Fibroblast of pulmonary artery (primary cell): Measurements from ENCODE around the gene NOS1AP.

Source experiments
- DNase-seq: peaks from one replicate; pipeline ENCODE4 v3.0.0-alpha.2; 2010; ENCODE audit warnings: low read depth
- H3K4me3 ChIP-seq: replicated peaks from 2 replicates; pipeline ENCODE4 v1.5.1; 2011; ENCODE audit warnings: low read depth, mild to moderate bottlenecking, control low read depth, low read length, moderate library complexity
- TF ChIP-seq, protein P1 (sequence below): IDR thresholded peaks from 2 replicates; pipeline ENCODE4 v1.5.1; 2011; ENCODE audit warnings: mild to moderate bottlenecking, control low read depth, low read length, inconsistent platforms; ENCODE audit errors: missing control alignments

Gene NOS1AP

DNA sequence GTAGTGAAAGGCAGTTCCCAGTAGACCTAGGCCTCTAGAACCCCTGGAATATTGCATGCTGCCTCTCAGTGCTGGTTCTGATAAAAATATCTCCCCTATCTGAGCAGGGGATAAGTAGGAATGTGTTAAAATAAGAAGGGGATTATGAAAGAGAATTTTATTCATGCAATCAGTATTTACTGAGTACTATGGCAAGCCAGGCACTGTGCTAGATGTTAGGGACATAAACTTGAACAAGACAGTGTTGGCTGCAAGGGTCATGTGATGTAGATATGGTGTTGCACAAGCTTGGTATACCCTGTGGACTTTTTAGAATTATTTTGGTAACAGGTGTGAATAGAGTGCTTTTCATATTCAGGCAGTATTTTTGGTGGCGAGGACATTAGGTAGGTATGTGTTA, 23.6 kb downstream of the NOS1AP start:
- TF ChIP-seq, protein P1, sequence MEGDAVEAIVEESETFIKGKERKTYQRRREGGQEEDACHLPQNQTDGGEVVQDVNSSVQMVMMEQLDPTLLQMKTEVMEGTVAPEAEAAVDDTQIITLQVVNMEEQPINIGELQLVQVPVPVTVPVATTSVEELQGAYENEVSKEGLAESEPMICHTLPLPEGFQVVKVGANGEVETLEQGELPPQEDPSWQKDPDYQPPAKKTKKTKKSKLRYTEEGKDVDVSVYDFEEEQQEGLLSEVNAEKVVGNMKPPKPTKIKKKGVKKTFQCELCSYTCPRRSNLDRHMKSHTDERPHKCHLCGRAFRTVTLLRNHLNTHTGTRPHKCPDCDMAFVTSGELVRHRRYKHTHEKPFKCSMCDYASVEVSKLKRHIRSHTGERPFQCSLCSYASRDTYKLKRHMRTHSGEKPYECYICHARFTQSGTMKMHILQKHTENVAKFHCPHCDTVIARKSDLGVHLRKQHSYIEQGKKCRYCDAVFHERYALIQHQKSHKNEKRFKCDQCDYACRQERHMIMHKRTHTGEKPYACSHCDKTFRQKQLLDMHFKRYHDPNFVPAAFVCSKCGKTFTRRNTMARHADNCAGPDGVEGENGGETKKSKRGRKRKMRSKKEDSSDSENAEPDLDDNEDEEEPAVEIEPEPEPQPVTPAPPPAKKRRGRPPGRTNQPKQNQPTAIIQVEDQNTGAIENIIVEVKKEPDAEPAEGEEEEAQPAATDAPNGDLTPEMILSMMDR: no peak
- DNase-seq: no peak
- H3K4me3 ChIP-seq: no peak overlapping the region

DNA sequence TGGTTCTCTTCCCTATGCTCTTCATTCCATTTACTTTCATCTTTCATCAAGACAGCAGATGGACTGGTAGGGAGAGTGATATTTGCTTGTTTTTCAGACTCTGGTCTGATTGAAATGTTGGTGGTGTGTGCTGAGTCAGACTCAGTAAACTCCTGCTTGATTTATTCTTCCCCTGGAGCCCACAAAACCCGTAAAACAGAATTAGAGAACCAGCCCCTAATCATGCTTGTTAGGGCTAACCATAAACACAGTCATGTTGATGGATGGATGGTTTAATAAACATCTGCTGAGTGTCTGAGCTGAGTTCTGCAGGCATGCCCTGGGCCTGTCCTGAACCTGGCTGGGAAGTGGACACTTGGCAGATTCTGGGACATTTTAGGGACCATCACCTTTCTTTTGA, 24.8 kb downstream of the NOS1AP start:
- TF ChIP-seq, protein P1: no peak
- no peak overlapping the region for H3K4me3 ChIP-seq
- no peak for DNase-seq

DNA sequence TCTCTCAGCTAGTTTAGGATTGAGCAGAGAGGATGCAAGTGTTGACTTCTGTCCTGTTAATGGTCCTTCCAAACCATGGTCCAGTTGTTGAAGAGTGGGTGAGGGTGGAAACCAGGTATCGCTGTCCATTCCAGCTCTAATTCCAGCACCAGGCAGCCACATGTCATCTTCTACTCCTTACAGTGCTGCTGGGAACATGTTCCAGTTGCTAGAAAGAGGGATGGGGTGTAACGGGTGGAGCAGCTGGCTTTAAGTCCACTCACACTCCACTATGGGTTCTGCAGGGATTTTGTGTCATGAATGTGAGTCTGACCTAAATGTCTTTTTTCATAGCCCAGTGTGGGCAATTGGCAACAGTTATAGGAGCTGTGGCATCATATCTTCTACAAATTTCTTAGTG, 25.2 kb downstream of the NOS1AP start:
- no peak for DNase-seq
- TF ChIP-seq, protein P1: no peak
- no peak overlapping the region for H3K4me3 ChIP-seq

DNA sequence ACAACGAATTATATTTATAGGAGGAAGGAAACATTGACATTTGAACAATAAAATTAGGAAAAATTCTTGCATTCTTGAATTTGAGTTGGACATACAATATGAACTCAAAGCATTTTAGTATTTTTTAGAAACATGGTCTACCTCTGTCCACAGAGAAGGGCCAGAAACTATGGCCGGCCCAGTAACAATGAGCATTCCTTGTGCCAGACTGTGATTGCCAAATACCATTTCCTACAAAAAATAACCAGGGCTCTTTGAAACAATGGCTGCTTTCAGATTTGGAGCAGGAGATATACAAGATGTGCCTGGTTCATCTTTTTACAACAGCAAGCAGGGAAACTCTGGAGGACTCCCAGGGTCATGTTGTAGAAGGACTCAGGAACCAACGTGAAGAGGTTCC, 38.4 kb downstream of the NOS1AP start:
- DNase-seq: peak; percentile 74
- TF ChIP-seq, protein P1: no peak
- H3K4me3 ChIP-seq: no peak overlapping the region

DNA sequence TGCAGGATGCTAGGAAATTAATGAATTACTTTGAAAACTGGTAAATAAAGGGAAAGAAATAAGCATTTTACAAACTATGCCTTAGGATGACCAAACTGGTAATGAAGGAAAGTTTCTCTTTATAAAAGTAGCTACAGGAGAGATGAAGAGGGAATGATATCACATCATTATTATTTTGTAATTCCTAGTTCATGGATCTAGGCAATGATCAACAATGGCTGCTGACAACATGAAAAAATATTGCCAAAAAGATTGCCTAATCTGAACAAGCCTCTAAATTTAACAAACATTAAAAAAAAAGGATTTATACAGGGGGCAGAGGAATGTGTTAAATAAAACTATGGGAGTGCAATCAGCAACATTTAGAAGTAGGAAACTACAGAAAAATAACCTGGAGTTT, 38.9 kb downstream of the NOS1AP start:
- TF ChIP-seq, protein P1: no peak
- H3K4me3 ChIP-seq: no peak overlapping the region
- DNase-seq: peak; percentile 24

DNA sequence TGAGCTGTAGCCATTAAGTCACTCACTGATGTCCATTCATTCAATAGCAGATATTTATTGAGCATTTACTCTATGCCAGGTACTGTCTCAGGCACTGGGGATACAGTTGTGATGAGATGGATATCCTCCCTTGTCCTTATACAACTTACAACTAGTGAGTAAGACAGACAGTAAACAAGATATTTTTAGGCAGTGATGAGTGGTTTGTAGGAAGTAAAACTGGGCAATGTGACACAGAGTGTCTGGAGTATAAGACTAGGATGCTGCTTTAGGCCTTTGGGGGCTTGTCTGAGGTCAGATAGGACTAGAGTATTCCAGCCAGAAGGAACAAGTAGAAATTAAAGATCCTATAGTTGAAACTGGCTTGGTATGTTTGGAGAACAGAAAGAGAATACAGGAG, 41.4 kb downstream of the NOS1AP start:
- no peak for DNase-seq
- no peak overlapping the region for H3K4me3 ChIP-seq
- TF ChIP-seq, protein P1: no peak

DNA sequence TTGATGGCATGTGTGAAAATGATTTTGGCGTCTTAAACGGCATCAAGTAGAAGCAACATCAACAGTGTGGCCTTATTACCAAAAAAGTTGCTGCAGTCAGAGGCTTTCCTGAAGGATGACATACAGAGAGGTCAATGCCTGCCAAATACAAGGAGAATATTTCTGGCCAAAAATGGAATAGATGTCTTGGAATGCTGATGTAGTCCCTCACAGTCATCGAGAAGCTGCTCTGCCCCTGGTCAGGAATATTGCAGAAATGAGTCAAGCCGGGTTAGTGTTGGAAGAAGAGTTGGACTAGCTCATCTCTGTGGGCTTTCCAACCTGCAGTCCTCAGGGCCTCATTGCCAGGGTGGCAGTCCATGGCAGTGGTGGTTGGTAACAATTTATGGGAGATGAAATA, 42.1 kb downstream of the NOS1AP start:
- TF ChIP-seq, protein P1: no peak
- no peak overlapping the region for H3K4me3 ChIP-seq
- no peak for DNase-seq
